Stomach (tissue), 4 donors: ENCODE measurements around the gene RPL37A.

ENCODE experiments used
- CTCF ChIP-seq, 7 experiments: fragments of 450-650 bp in 4 of 7; fragments of 200-600 bp in 3 of 7; sonication (generic) in 3 of 7; IDR thresholded peaks; one replicate each; pipeline ENCODE4 v1.5.1; 2016 to 2019; ENCODE audit warnings: antibody characterized with exemption in 7 of 7, control low read depth in 2 of 7, mild to moderate bottlenecking in 1 of 7
- EP300 ChIP-seq: sonication (generic); formaldehyde crosslinking; IDR thresholded peaks from one replicate; pipeline ENCODE4 v1.6.1; 2017; ENCODE audit warnings: antibody characterized with exemption
- POLR2A ChIP-seq, 4 donors: fragments of 450-650 bp; IDR thresholded peaks; one replicate each; pipeline ENCODE4 v1.6.1; 2016; ENCODE audit warnings: antibody characterized with exemption in 4 of 4, control low read depth in 2 of 4, mild to moderate bottlenecking in 1 of 4, moderate library complexity in 1 of 4

- TF ChIP-seq POLR2A (IDR thresholded peaks at IDR 0.05) = no peak
- TF ChIP-seq CTCF (IDR thresholded peaks at IDR 0.05) = no peak
- TF ChIP-seq EP300 = no peak
Measured at GRCh38 chr2:216540920-216541319, 42.3 kb downstream of the RPL37A start.
